KG1 (cell line): ENCODE measurements around the gene RADX.

ENCODE experiments used
- DNase-seq: peaks from one replicate; lab custom pipeline; 2025; lab: John Stamatoyannopoulos, UW

RADX gene

DNA sequence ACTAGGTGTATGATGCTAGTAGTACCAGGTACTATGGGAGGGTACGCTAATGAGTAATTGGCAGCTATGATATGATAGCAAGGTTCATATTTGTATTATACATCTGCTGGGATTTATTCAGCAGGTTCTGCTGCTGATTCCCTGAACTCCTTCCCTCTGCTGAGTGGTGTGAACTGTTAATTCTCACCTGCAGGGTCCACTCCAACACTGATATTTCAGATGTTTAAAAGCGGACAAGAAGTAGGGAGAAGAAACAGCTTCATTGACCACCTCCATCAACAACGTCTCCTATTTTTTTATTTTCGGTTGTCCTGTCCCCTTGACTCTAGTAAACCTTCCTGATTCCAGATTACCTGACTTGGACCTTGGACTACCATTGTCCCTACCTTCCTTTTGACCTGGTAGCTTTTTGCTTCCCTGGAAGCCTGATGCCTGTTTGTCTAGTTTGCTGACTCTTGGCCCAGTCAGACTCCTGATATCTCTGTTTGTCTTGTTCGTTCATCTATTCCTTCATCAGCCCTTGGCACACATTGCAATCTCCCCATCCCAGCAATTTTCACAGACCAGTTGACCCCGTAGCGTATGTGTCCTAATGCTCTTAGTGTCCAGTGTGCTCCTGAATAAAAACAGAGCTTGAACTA, 80.8 kb downstream of the RADX start:
- DNase-seq: no peak

DNA sequence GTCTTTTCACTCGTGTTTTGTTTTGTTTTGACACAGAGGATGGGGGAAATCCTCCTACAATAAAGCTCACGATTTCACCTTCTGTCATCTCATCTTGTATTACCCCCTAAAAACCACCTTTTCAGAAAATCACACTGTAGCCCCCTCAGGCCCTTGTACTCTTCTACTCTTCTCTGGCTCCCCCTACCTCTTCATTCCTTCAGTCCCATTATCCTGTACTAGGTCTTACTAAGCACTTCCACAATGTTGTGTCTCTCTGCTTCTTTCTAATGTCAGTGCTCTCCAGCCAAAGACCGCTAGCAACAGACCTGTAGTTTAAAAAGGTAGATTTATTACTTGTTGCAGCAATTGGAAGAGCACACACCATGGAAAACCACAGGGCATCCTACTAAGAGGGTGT, 84.7 kb downstream of the RADX start:
- no peak for DNase-seq

DNA sequence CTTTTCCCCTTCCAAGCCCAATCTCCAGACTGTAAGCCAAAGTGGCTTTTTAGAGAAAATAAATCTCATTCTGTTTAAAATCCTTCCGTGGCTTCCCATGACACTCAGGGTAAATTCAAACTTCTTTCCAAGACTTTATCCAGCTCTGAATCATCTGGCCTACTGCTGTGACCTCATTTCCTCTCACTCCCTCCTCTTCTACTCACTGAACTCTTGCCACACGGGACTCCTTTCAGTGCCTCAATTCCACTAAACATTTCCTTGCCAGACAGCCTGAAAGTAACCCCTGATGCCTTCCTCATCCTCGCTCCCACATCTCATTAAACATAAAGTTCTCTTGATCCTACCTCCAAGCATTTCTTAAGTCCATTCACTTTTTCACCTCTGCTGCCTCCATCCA, 86.9 kb downstream of the RADX start:
- DNase-seq: no peak

DNA sequence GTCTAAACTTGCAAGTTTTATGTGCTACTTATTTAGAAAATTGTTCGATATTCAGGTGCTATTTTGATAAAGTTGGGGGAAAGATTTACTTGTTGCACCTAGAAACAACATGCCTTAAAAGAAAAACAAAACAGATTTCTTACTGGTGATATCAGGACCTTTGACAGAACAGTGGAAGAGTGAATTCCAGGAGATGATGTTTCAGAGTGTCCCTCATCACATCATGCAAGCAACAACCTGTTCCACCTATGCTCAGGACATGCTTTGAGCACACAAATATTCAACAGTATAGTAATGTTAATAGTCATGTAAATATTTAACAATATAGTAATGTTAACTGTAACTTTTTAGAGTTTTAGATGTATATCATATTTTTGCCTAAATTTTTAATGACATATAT, 90.9 kb downstream of the RADX start:
- DNase-seq: no peak

DNA sequence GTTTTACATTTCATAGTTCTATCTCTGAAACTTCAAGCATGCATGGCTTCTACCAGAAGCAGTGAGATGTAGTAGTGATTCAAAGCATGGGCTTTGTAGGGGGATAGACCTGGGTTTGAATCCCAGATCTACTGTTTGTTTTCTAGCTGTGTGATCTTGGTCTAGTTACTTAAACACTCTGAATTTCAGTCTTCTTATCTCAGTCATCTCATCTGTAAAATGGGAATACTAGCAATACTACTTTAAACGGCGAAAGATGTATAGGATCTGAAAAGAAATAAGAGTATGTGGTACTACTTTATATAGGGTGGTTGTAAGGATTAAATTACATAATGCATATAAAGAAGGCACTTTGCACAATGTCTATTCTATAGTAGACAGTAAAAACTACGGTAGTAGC, 94.7 kb downstream of the RADX start:
- DNase-seq: no peak

DNA sequence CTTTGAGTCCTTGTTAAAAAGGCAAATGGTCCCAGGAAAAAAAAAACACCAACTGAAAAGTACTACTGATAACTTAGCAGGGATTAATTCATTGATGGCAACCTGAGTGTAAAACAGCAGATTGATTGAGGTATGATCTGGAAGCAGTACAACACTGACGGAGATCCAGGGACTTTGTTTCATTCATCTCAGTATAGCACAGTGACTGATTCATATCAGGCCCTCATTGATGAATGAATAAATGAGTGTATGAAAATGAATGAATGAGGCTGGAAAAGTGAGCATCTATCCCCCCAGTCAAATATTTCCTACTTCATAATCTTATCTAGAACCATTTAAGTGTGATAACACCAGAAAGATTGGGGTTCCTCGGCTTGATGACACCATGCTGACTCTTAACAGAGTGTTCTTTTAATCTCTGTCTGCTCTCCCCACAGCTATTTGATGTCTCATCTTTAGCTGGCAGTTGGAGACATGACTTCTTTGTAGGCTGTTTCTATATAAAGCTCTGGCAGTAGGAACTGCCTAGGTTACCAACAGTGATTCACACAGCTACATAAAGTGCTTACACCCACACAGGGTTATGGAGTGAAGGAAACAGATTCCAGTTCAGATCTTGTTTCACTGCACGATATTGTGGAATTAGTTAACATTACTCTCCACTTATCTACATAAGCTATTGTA, 96.1 kb downstream of the RADX start:
- no peak for DNase-seq

DNA sequence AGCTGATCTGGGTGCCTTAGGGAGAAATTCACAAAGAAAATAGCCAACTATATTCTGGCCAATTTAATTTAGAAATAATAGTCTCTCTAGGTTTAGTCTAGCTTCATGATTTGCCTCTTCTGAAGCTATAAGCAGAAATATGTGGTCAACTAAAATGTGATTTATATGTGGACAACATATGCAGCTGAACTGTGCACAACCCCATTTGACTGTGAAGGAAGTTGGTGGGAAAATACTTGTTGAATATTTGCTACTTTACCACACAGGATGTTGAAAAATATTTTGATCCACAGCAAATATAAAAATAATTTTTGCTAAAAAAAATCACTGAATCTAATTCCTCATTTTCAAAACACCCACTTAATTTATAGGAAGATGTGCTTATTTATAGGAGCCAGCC, 99.0 kb downstream of the RADX start:
- DNase-seq: no peak

DNA sequence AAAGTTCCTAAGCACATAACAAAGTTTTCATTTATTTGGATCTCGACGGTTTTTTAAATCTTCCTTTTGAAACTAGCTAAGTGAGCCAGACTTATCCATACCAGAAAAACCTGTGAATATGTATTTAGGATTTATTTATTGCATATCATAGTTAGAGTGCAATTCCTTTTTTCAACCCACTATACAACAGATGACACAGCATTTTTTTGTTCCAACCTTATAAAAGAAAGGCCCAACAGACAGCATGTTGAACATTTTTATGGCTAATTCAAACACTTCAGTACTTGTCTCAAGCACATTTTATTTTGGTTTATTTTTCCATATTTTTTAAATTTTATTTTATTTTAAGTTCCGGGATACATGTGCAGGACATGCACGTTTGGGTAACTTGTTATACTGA, 99.6 kb downstream of the RADX start:
- no peak for DNase-seq

DNA sequence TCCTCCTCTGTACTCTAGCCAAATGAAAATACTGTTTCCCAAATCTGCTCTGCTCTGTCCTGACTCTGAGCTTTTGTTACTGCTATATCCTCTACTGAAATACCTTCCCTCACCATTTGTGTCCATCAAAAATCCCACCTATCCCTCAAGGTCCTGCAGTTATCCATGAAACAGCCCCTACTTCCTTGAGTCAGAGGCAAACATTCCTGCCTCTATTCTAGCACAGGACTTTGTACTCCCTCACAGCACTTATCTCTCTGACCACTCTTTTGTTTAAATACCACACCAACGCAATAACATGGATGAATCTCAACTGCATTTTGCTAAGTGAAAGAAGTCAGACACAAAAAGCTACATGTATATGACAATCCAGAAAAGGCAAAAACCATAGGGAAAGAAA, 104.2 kb downstream of the RADX start:
- DNase-seq: no peak

DNA sequence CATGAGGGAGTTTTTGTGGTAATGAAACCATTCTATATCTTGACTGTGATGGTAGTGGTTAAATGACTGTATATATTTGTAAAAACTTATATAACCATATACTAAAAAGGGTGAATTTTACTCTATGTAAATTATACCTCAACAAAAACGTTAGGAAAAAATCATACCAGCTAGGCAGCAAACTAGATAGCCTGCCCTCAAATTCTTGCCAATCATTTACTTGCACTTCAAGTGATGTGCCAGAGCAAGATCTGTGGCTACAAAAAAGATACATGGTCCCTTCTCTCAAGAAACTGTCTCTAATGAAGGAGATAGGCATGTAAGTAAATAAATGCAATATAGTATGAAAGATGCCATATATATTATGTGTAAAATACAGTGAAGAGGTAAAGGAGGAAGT, 104.7 kb downstream of the RADX start:
- no peak for DNase-seq

DNA sequence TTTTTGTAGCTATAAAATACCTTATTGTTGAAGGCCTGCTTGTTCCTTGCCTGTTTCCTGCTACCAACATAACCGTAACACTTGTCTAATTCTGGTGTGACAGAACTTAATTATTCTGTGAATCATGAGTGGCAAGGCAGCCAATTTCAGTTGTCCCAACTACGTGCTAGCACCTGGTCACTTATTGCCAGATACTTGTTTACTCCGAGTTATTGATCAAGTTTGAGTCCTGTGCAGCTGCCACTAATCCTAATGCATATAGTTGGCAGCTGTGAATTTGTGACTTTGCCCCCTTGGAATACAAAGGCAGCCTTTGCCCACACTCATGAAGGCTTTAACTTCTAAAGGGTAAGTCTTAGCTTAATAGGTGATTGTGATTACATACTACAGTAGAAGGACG, 106.9 kb downstream of the RADX start:
- no peak for DNase-seq

DNA sequence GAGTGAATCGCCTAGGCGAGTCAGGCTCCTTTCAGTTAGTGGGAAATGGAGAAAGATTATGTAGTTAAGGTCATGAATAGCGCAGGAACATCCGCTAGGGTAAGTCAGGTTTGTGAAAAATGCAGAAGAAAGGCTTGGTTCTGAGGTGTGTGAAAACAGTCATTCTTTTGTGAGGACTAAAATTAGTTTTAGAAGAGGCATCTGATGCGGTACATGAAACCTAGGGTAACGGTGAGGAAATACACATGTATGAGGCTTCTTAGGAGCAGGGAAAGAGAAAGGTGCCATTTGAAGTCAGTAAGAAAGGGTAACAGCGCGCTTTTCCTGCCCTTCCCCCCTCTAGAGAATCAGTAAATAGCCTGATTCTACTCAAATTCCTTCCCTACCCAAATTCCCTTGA, 114.2 kb downstream of the RADX start:
- DNase-seq: no peak

DNA sequence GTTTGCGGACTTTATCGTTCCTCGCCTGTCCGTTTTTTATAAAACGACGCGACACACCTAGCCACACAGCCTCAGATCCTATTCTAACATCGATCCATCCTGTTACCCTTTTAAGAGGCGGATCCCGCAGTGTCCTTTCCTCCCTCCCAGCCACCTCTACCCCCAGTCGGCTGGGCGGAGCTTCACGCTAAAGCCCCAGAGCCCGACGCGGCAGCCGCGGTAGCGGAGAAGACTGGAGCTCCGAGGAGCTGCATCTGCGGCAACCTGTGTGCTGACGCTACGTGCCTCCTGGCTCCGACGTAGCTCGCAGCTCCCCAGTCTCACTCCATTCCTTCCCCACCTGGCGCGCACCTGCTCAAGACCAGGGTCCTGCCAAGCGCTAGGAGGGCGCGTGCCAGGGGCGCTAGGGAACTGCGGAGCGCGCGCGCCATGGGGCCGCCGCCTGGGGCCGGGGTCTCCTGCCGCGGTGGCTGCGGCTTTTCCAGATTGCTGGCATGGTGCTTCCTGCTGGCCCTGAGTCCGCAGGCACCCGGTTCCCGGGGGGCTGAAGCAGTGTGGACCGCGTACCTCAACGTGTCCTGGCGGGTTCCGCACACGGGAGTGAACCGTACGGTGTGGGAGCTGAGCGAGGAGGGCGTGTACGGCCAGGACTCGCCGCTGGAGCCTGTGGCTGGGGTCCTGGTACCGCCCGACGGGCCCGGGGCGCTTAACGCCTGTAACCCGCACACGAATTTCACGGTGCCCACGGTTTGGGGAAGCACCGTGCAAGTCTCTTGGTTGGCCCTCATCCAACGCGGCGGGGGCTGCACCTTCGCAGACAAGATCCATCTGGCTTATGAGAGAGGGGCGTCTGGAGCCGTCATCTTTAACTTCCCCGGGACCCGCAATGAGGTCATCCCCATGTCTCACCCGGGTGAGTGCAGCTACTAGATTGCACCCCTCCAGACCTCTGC, 115.0 kb downstream of the RADX start, which contains the start of gene RNF128:
RNF128 (plus strand) TSS at position 217 of the 953 bp plus-strand sequence; CDS start at position 430, 213 bp downstream.
- no peak for DNase-seq

DNA sequence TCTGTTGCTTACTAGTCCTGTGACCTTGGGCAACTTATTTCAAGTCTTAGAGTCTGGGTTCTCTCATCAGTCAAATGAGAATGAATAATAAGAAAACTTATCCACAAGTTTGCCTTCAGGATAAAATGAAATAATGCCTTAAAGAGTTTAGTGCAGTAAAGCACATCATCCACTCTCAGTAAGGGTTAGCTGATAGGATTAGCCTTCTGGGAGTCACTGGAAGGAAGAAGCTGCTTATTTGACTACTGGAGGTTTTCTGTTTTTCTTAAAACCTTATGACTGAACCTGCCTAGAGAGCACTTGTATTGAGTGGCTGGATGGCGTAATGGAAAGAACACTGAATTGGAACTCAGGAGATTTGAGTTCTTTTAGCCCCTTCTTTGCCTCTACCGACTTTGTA, 116.6 kb downstream of the RADX start:
- DNase-seq: no peak
